EH (cell line): Measurements from ENCODE around the gene CRYGD.
"Not testable (repeated sequence)": the region's sequence is repeated elsewhere in the genome, so short reads cannot be mapped to it uniquely, and the experiment has no call there.

Experiments
- DNase-seq: peaks from one replicate; pipeline ENCODE4 v3.0.0-alpha.2; 2015; ENCODE audit warnings: low read depth

CRYGD gene

DNA sequence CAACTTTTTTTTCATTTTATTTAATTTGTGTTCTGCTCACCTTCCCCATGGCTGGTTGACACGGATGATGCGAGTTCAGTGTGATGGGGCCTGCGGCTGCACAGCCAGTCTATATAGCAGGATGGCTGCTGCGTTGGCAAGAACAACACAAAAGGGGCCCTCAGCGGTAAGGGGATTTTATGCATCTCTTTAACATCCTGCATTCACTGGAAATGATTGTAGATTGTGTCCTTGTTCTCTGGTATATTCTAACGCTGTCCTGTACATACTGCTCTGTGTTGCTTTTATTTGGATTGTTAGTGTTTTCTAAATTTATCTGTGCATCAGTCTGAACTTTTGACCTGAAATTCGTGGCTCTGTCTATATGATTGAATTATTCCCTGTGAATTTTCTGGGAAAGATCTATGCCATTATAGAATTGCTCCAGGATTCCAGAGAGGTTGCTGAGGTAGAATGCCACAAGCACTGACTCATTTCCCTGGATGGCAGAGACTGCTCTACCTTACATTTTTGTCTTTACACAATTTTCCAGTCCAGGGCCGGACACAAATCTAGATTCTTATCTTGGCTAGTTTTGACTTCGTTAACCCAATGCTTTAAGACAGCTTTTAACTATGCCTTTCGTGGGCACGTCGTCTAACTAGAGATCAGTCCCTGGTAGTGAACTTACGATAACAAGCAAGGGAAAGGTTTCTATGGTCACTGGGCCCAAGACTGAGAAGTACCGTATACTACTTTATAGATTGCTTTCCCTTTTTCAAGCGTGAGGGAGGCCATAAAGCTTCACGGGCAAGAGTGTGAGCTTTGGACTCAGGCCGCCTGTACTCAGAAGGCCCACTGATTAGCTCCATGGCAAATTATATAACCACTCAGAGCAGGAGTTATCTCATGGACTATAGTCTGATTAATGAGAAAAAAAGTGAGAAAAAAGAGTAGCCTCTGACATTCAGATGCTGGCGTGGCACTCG lies 5.7 kb upstream of the CRYGD start, which contains the start of gene CRYGC:
Gene CRYGC (minus strand): TSS at position 85 of the 968 bp plus-strand sequence. CDS start 36 bp downstream, at position 49.
- no peak for DNase-seq

DNA sequence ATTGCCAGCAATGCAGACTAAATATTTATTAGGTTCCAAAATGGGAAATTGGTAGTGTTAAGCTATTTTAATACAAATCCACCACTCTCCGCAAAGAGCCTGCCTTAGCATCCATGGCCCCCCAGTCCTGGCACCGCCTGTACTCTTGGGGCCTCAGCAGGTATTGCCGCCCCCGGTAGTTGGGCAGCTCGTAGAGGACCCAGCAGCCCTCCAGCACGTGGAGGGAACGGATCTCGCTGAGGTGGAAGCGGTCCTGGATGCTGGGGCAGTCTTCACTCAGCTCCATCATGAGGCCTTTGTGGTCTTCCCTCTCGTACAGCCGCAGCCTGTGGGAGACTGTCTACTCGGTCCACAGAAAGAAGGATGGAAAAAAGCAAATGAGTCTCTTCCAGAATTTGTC lies 3.8 kb upstream of the CRYGD start:
- no peak for DNase-seq

DNA sequence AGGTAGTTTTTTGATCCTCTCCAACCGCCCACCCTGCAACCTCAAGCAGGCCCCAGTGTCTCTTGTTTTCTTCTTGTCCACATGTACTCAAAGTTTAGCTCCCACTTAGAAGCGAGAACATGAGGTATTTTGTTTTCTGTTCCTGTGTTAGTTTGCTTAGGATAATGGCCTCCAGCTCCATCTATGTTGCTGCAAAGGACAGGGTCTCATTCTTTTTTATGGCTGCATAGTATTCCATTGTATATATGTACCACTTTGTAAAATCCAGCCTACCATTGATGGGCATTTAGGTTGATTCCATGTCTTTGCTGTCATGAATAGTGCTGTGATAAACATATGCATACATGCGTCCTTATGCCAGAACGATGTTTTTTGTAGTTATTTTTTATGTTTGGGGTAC lies 2.8 kb upstream of the CRYGD start:
- DNase-seq, result no peak

DNA sequence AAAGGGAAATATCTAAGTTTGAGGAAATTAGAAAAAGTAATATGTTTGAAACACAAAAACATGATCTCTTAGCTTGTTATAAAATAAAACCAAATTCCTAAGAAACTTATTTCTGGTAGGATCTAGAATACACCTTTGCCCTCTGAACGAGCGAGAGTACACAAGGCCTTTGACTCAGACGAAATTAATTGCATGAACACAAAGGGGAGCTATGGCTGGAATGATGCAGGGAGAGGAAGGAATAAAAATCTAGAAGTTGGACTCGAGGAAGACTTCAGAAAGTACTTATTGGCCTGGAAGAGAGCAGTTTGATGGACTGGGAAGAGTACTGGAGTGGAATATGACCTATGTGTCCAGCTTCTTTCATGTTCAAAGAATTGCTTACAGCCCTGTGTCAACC lies 927 bp upstream of the CRYGD start:
- no peak for DNase-seq

DNA sequence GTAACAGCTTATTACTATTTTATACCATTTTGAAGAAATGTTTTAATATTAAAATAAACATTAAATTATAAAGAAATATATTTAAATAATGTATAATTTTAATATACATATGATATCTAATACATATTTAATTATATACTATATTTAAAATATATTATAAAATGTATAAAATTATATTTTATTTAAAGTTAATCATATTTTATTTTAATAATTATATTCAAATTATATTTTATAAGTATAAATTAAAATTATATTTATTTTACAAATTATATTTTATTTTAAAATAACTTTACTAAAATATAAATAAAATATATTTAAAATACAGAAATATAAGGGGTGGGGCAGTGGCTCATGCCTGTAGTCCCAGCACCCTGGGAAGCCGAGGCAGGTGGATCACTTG lies 2.1 kb downstream of the CRYGD start:
- no peak for DNase-seq

DNA sequence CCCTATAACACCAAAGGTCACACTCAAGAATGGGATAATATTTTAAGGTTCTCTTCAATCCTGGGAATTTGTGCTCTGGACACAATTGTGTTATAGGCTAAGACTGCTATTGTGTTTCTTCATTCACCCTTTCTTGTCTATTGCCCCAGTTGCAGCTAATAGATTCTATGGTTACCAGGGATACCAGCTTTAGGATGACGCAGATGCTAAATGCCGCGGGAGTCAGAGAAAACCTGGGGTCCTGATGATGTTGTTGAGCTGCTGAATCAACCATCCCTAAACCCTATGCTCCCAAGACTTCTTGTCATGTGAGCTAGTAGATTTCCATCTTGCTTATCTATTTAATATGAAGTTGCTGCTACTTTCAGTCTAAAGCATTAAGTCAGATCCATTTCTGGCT lies 5.4 kb downstream of the CRYGD start:
- DNase-seq, result no peak

DNA sequence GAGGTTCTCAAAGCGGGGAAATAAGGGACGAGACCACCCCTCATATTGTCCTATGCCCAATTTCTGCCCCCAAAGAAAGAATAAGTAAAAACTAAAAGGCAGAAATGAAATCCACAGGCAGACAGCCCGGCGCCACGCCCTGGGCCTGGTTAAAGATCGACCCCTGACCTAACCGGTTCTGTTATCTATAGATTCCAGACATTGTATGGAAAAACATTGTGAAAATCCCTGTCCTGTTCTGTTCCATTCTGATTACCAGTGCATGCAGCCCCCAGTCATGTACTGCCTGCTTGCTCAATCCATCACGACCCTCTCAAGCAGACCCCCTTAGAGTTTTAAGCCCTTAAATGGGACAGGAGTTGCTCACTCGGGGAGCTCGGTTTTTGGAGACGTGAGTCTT lies 6.9 kb downstream of the CRYGD start:
- not testable (repeated sequence) for DNase-seq

DNA sequence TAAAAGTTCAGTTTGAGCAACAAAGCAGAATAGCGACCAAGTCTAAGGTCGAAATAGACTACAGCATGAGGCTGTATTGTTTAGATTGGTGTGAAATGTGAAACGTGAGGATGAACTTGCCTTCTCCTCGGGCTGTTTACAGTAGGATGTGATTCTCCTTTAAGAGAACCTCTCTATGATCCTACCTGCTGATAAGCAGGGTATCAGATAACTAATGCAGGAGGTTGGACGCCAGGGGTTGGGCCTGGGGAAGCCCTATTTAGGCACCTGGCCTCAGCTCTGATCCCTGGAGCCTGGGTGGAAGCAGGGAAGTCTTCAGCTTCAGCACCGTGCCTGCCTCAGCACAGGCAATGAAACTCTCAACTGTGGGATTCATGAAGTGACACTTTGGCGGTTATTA lies 11.4 kb downstream of the CRYGD start:
- DNase-seq, result no peak

DNA sequence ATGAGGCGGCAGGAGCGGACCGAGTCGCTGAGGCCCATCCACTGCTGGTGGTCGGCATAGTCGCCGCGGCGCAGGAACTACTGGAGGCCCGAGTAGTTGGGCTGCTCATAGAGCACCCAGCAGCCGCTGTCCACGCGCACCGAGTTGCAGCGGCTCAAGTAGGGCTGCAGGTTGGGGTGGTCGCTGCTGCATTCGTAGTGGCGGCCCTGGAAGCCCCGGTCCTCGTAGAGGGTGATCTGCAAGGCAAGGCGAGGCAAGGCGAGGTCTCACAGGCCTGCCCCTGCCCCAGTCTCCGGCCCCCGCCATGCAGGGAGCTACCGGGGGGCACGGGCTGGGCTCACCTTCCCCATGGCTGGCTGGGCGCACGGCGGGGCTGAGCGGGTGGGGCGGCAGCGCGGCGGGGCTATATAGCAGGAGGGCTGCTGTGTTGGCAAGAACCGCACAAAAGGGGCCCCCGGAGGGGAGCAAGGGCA lies 12.0 kb downstream of the CRYGD start:
- DNase-seq, result not testable (repeated sequence)

DNA sequence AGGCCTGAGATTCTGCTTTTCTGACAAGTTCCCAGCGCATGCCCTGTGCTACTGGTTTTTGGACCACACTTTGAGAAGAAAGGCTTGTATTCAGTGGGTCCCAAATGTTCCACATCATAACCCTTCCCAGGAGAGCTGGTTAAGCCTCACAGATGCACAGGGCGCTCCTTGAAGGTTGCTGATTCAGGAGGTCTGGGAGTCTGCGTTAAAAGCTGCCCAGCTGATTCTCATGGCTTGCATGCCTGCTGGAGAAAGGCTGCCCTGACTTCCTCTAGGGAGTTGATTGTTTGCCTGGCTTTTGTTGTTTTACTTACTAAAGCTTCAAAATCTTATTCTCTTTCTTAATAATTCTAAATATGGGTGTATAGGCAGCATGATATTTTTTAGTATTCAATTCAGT lies 20.7 kb downstream of the CRYGD start:
- DNase-seq, result no peak

DNA sequence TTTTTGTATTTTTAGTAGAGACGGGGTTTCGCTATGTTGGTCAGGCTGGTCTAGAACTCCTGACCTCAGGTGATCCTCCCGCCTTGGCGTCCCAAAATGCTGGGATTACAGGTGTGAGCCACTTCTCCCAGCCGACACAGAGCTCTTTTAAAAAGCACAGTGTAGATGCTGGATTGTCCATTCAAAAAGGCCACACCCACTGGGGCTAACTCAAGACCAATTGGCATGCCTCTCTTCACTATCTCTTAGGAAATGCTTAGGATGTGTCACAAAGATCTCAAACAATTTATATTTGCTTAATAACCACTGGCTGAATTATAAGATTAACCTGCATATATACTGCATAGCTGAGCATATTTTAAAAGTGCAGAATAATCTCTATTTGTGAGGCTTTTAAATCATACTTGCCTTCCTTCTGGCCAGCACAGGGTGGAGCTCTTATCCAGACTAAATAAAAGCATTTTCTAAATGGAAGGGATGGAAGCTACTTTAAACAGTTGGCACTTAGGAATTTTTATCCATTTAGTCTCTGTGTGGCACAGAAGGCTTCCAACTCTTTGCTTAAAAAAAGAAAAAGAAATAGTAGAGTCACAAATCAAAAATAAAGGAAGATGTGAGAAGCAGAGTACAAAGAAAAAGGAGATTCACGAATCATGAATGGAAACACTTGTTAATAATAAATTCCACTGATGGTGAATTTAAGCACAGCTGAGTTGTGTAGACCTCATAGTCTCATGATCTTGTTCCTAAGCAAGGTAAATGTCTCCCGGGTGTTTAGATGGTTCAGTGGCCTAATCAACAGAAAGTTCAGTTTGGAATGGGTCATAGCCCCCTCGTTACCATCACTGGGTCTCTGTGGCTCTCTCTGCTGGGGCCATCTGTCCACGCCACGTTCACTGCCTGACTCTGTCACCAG lies 22.4 kb downstream of the CRYGD start:
- DNase-seq, result peak; percentile 6

DNA sequence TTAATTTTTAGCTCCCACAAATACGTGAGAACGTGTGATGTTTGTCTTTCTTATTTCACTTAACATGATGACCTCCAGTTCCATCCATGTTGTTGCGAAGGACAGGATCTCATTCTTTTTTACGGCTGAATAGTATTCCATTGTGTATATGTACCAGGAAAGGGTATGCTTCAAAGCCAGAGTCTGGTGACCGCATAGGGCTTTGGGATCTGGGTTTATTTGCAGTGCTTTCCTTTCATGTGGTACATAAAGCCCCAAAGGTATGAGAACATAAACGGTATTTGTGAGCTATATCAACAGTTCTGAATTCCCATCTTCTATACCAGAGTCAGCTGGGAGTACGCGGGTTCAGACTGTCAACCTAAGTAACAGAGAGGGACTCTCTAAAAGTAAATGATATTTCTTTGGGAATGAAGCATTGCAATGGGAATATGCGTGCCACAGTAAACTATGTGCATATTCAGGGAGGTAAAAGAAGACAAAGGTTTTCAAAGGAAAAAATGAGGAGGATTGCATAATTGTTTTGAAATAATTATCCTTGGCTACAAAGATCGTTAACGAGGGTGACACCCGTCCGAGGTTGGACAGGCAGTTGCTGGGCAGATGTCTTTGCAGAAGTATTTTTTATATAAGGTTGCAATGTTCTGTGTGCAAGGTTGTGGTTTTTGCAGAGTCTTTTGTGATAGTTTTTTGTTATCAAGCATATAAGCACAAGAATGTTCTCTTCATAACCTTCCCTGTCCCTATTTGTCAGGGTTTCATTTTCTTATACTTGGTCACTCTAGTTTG lies 24.4 kb downstream of the CRYGD start:
- DNase-seq, result no peak

DNA sequence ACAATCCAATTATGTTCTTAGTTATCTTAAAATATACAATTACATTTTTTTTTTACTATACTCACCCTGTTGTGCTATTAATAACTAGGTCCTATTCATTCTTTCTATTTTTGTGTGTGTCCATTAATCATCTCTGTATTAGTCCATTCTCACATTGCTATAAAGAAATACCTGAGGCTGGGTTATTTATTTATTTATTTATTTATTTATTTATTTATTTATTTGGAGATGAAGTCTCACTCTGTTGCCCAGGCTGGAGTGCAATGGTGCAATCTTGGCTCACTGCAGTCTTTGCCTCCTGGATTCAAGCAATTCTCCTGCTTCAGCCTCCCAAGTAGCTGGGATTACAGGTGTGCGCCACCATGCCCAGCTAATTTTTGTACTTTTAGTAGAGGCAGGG lies 25.6 kb downstream of the CRYGD start:
- DNase-seq, result not testable (repeated sequence)

DNA sequence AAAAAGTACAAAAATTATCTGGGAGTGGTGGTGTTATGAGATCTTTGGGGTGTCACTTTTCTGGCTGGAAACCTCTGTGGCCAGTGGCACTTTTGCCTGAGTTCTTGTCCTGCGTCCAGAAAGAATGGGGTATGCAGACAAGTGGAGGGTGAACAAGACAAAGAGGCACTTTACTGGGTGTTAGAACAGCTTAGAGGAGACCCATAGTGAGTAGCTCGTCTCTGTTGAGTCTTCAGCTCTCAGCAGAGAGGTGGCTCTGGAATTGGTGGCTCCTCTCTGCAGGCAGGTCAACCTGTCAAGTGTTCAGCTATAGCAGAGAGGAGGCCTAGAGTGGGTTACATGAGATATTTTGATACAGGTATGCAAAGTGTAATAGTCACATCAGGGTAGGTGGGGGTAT lies 26.1 kb downstream of the CRYGD start:
- DNase-seq, result no peak

DNA sequence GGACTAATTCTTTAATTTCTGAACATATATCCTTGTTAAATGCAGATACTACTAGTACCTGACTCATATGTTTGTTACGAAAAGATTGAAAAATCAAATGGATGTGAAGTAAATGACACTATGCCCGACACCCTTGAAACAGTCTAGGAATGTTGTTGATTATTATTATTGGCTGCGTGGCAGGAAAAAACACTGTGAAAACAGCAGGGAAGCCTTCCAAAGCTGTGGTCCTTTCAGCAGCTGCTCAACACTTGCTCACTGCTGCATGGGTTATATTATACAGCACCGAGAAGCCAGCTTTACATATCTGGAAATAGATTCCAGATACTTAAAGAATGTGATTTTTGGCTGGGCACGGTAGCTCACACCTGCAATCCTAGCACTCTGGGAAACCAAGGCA lies 26.5 kb downstream of the CRYGD start:
- DNase-seq, result peak; percentile 58

DNA sequence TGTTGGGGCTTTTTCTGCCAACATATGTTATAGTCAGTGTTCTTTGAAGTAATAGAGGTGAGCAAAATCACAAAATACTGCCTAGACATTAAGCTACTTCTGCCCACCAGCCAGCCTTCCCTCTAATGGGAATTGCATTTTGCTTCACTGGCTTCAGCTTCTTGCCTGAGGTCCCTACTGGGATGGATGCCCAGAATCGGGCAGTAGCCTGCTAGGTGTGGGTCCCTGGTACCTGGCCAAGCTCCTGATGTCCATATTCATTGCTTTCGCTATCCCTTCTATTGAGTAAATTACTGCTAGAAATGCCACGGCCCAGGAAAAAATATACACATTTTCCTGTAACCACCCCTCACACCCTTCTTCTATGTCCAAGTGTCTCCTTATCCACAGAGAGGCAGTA lies 27.0 kb downstream of the CRYGD start:
- DNase-seq, result no peak

DNA sequence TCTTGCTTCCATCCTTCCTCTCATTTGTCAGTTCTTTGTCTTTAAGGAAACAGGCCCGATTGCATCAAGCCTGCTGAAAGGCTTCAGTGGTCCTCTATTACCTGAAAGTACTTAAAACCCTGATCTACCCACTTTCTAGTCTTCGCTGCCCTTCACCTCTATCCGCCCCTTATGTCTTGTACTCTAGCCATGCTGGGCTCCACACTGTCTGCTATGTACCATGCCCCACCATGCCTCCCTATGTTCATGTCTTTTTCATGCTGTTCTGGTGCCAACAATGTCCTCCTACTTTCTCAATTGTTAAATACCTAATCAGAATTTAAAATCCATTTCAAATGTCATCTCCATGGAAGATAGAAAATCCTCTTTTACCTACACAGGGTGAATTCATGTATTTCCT lies 28.2 kb downstream of the CRYGD start:
- DNase-seq, result no peak

DNA sequence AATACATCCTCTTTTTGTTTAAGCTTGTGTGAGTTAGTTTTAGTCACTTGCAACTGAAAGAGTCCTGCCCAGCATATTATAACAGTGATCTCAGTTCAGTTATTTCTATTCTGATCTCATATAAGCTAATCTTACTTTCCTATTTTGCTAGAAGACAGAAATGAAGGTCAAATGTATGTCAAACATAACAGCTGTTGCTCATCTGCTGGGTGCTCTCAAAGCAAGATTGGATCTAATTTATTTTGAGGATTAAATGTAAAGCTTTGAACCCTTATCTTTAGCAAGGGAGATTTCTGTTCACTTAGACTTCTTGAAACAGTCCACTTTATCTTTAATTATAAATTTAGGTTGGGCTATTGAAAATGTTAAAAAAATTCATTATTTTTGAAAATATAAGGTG lies 31.2 kb downstream of the CRYGD start:
- no peak for DNase-seq

DNA sequence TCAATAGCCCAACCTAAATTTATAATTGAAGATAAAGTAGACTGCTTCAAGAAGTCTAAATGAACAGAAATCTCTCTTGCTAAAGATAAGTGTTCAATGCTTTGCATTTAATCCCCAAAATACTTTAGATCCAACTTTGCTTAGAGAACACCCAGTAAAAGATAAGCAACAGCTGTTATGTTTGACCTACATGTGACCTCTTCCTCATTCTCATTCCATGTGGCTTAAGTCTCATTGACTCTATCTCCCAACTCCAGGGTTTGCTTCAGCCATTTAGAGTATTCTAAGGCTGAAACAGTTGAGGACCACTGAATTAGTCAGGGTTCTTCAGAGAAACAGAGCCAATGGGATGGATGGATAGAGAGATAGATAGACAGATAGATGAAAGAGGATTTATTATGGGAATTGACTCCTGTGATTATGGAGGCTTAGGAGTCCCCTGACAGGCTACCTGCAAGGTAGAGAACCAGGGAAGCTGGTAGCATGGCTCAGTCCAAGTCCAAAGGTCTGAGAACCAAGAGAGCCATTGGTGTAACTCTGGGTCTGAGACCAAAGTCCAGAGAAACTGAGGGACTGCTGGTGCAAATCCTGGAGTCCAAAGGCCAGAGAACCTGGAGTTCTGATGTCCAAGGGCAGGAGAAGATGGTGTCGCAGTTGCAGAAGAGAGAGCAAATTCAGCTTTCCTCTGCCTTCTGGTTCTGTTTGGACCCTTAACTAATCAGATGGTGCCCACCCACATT lies 32.1 kb downstream of the CRYGD start:
- DNase-seq, result no peak

DNA sequence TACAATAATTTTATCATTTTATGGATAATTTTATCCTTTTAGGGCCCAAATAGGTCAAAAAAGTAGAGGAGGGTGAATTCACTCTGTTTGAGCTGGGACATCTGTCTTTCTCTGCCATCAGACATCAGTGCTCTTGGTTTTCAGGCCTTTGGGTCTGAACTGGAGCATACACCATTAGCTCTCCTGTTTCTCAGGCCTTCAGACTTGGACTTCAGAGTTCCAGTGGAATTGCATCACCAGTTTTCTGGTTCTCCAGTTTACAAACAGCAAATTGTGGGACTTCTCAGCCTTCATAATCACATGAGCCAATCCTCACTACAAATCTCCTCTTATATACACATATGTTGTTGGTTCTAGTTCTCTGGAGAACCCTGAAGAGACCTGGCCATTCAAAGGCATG lies 33.9 kb downstream of the CRYGD start:
- no peak for DNase-seq

DNA sequence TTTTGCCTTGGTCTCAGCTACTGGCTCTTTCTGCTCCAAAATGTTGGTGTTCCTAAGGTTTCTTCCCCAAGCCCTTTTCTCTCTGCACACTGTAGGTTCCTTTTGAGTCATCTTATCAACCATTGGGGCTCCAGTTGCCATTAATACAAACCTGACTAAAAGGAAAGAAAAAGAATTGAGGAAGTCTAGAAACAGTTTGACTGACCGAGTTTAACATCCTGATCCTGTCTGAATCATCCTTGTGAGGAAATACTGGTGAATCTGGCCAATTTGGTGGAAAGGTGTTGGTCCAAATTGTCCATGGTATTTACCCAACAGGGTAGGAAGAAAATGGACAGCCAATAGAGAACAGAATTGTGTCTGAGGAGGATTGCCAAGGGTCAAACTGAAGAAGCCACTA lies 38.3 kb downstream of the CRYGD start:
- no peak for DNase-seq
